Measurements from ENCODE around the gene NFATC3.

Gene NFATC3

GRCh38 chr16:68252383-68252782 lies 167.2 kb downstream of the NFATC3 start:
- DNase-seq, result no peak

- DNase-seq, result no peak
These were observed 168.6 kb downstream of the NFATC3 start for GRCh38 chr16:68253721-68254120.

DNA sequence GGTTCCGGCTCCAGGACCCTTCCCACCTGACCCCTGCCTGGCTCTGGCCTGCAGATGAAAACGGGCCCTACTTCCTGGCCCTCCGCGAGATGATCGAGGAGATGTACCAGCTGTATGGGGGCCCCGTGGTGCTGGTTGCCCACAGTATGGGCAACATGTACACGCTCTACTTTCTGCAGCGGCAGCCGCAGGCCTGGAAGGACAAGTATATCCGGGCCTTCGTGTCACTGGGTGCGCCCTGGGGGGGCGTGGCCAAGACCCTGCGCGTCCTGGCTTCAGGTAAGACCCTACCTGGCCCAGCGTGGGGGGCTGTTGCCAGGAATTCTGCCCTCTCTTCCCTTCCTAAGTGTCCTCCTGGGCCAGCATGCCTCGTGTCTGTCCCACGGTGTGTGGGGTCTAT lies 170.5 kb downstream of the NFATC3 start:
- no peak for DNase-seq

- DNase-seq, result no peak
These were observed 172.2 kb downstream of the NFATC3 start for GRCh38 chr16:68257251-68257905.

DNA sequence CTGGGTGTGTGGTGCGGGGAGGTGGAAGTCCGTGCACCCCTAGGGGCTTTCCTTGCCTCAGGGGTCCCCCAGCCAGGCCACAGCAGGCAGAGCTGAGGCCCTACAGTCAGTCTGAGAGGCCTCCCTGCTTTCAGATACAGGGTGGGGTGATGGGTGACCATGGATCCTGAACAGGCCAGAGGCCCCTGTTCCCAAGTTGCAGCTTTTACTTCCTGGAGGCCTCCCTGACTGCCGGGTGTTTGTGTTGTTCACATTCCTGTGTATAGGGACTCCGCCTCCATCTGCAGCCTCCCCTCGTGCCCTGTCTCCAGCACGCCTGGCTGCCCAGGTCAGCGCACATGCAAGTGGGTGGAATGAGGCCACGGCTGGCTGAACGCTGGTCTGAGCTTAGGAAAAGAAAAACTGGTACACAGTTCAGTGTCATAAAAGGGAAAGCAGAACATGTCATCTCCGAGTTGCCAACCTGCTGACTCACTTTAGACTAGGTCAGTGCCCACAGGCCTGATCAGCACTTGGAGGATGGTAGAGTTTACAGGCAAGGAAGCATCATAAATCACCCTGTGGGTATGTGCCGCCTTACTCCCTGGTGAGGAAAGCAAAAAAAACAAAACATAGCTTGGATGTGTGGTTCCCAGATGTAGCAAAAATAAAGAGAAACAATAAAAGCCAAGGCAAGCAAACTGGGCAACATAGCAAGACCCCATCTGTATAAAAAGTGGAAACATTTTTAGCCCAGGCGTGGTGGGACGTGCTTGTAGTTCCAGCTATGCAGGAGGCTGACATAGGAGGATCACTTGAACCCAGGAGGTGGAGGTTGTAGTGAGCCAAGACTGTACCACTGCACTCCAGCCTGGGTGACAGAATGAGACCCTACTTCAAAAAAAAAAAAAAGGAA lies 173.0 kb downstream of the NFATC3 start:
- no peak for DNase-seq

DNA sequence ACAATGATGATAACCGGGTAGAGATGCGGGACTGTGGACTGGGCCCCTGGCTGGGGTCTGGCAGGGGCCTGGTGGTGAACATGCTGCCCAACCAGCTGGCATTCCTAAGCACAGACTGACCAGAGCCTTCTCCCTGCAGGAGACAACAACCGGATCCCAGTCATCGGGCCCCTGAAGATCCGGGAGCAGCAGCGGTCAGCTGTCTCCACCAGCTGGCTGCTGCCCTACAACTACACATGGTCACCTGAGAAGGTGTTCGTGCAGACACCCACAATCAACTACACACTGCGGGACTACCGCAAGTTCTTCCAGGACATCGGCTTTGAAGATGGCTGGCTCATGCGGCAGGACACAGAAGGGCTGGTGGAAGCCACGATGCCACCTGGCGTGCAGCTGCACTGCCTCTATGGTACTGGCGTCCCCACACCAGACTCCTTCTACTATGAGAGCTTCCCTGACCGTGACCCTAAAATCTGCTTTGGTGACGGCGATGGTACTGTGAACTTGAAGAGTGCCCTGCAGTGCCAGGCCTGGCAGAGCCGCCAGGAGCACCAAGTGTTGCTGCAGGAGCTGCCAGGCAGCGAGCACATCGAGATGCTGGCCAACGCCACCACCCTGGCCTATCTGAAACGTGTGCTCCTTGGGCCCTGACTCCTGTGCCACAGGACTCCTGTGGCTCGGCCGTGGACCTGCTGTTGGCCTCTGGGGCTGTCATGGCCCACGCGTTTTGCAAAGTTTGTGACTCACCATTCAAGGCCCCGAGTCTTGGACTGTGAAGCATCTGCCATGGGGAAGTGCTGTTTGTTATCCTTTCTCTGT lies 174.0 kb downstream of the NFATC3 start:
- no peak for DNase-seq

DNA sequence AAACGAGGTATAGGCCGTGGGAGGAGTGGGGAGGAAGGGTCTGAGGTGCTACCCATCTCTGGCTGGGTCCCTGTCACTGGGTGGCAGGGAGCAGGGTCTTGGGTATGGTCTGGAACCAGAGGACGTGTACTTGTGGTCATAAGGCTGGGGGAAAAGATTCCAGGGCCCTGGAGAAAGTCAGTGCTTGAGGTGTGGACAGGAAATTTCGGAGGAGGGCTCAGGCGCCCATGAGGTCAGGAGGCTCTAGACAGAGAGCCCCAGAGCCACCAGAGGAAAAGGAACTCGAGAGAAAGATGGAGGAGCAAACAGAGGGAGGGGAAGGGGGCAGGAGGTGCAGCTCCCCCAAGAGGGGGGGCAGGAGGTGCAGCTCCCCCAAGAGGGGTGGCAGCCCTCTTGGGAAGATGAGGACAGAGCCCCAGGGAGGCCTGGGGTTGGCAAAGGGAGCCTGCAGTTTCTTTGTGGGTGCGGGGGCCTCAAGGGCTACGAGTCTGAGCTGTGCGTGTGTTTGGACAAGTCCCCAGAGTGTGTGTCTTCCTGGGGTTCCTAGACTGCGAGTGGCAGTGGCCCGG lies 178.5 kb downstream of the NFATC3 start:
- no peak for DNase-seq

DNA sequence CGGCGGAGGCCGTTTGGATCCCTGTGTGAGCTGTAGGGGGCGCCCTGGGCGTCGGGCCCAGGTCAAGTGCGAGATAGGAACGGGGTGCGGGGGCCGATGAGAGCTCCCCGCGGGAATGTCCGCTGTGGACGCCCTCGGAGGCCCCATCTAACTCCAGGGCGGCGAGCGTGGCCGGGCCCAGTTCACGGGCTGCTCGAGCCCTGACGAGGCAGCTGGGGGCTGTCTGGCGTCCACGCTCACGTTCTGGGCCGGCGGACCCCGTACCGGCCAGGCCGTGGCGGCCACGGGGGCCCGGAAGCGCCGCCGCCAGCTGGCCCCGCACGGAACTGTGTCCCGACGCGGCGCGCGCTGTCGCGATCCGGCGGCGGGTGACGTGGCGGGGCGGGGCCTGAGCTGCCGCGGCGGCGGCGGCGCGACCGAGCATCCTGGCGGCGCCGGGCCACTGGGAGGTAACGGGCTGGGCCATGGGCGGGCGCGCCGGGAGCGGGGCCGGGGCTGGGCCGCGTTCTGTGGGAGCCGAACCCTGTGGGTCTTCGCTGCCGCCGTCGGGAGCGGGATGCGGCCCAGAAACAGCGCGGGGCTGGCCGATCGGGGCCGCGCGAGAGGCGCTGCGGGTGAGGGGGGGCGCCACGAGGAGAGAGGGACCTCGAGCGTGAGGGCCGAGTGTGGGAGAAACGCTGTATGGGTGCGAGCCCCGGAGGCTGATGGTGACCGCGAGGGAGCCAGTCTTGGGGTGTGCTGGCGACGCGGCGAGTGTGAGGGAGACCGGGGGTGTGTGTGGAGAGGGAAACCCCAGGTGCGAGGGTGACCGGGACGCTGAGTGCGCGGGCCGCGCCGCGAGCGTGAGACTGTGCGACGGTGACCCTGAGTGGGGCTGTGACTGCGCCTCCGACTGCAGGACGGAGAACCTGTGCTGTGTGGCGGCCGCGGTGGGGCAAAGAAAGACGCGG lies 179.2 kb downstream of the NFATC3 start, which contains the start of gene SLC7A6:
Gene SLC7A6, plus strand, starts transcription at position 399 of the 950 bp plus-strand sequence. CDS start 10,201 bp downstream, outside the sequence.
- DNase-seq, result peak; percentile 83 to 88

GRCh38 chr16:68265078-68265920 lies 180.1 kb downstream of the NFATC3 start:
- peak; percentile 35 to 61 for DNase-seq

- DNase-seq, result no peak
These were observed 182.6 kb downstream of the NFATC3 start for GRCh38 chr16:68267612-68268405.

DNA sequence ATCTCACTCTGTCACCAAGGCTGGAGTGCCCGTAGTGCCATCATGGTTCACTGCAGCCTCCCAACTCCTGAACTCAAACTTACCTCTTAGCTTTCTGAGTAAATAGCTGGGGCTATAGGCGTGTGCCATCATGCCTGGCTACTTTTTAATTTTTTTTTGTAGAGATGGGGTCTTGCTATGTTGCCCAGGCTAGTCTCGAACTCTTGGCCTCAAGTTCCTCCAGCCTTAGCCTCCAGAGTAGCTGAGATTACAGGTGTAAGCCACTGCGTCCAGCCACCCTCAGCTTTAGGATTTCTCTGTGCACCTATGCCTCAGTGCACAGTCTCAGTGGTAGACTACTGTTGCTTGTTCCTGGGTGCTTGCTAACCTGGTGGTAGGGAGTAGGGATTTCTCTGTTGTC lies 184.6 kb downstream of the NFATC3 start:
- no peak for DNase-seq

GRCh38 chr16:68270353-68270752 lies 185.2 kb downstream of the NFATC3 start:
- DNase-seq, result peak in 1 of 2 experiments; percentile 34

DNA sequence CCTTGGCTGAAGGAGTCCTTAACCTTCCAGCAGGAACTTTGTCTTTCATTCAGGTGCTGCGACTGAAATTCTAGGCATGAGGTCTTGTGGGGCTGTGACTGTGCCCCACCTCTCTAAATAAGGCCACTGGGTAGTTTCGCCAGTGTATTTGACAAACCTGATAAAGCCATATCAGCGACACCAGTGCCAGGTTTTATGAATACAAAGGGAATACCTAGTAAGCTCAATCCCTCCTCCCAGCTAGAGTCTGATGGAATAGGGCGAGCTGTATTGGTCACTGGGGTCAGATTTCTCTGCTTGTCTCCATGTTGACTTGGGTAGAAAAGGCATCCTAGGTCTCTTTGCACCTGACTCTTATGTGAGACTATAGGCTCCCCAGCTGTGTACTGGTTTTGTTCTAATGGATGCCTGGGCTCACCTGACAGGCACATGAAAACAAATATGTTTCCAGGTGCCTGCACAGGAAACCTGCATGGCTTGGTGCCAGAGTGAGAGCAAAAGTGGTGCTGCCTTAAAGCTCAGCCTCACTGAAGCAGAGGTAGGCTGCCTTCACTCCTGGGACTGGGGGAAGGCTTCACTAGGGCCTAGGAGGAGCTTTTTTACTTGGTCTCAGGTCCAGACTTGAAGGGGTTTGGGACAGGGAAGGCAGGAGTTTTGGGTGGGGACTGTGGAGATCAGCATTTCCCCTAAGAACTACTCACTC lies 187.5 kb downstream of the NFATC3 start:
- peak; percentile 16 to 43 for DNase-seq

GRCh38 chr16:68273459-68273858 lies 188.3 kb downstream of the NFATC3 start:
- DNase-seq, result no peak

GRCh38 chr16:68273896-68274295 lies 188.7 kb downstream of the NFATC3 start:
- no peak for DNase-seq

DNA sequence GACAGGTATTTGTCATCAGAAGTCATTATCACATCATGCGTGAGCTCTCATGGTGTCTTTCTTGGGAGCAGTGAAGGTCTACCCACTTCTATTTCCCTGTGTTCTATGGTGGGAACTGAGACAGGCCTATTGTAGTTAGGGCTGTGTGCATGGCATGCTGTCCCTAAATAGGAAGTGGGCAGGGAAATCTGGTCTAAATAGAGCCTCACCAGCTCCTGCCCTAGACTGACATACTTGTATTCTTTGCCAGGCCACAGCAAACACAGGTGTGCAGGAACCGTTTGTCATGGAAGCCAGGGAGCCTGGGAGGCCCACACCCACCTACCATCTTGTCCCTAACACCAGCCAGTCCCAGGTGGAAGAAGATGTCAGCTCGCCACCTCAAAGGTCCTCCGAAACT lies 189.3 kb downstream of the NFATC3 start:
- DNase-seq, result no peak

DNA sequence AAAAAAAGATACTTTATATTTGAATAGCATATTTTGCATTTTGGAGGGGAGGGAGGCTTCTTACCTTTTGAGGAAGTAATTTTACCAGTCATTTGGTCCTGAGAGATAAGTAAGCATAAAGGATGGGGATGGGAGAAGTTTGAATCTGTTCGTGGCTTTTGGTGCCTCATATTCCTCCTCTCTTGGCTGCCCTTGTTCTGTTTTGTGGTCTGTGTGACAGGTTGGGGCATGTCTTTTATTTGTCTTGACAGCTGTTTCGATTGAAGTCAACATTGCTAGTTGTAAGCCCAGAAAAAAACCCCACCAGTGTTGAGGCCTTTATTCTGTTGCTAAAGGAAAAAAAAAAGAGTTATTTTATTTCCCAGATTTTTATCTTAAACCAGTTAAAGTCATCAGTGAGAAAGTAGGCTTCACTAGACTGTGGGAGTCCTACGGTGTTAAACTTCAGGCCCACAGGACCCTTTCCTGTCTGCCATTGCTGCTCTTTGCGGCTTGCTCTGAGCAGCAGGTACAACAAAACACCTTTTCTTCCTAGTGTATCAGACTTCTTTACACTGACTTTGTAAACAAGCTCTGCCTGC lies 190.5 kb downstream of the NFATC3 start:
- DNase-seq, result peak in 1 of 2 experiments; percentile 35

DNA sequence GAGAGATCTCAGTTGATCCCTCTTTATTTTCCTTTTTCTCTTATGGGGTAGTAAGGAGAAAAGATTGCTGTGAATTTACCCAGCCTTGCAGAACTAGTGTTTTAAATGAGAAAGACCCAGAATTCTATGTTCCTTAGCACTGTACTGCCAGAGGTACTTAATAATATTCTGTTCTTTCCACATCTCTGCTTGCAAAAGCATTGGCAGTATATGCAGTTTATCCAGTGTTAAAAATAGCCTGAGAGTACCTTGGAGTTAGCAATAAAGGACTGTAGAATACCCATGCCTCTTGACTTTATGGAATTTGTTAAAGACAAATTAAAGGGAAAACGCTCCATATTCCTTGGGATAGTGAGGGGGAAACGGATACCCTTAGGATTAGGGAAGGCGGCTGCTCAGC lies 191.1 kb downstream of the NFATC3 start:
- no peak for DNase-seq

All from stimulated activated CD4-positive, alpha-beta T cell treated with anti-CD3 and anti-CD28 coated beads, Interleukin-4, amount 100 ng/mL, for 4 hours (primary cell).